SH-SY5Y (cell line): Measurements from ENCODE around the gene B3GAT3.

ENCODE experiments used
- GATA2 ChIP-seq: IDR thresholded peaks from 2 replicates; pipeline ENCODE4 v1.6.1; 2011; ENCODE audit warnings: mild to moderate bottlenecking, low read depth, low read length
- GATA3 ChIP-seq: IDR thresholded peaks from 2 replicates; pipeline ENCODE4 v1.6.1; 2011; ENCODE audit warnings: low read depth, mild to moderate bottlenecking, low read length, moderate library complexity

DNA sequence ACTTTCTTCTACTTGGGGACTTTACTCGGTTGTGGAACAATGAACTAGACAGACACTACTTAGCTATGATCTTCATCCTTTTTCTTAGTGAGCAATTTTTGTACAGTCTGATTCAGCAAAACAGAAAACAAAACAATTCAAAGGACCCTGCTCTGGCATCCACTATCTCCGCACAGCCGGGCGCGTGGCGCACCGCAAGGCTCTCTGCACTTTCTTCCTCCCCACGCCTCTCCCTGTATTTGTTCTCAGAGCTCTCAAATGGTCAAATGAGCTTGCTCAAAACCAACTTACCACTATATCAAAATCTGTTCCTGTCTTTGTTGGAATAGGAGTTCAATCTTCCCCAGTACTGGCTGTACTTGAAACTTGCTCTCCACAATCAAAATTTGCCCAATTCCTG, 55.5 kb downstream of the B3GAT3 start:
- TF ChIP-seq GATA2, result no peak
- no peak for TF ChIP-seq GATA3
